Measurements from ENCODE around the gene KDM8. TPM values are rescaled to one million over a fixed set of nuclear protein-coding genes. Genes with fewer than 3 reads are reported as not detected.

KDM8 gene
- total and polyA plus RNA-seq, 4 donors = 4.6 to 198 (median 97.7) TPM

- Histone ChIP-seq H3K4me3 (ENCODE audit: low read depth in 1 of 3, low read length in 3 of 3) (no peak overlapping the region), H3K9me3 (ENCODE audit: control insufficient read depth in 4 of 4, low read length in 3 of 4) (no peaks in the 10 kb centered on the region), H3K36me3 (ENCODE audit: control insufficient read depth in 4 of 4, insufficient read depth in 3 of 4, low read depth in 1 of 4, low read length in 3 of 4) (peaks cover 0 to 2% (median 0%) of the 10 kb centered on the region in 4 donors), H3K9ac (ENCODE audit: low read depth in 1 of 2, low read length in 2 of 2) (no peak overlapping the region), H3K27ac (ENCODE audit: low read depth in 1 of 2, low read length in 2 of 2) (peak overlapping the region; percentile 42 to 76), H3K4me1 (ENCODE audit: control insufficient read depth in 4 of 4, insufficient read depth in 4 of 4, low read length in 3 of 4) (peaks cover 0 to 11% (median 2%) of the 10 kb centered on the region in 4 donors), H3K27me3 (ENCODE audit: control insufficient read depth in 4 of 4, insufficient read depth in 4 of 4, low read length in 3 of 4) (no peaks in the 10 kb centered on the region)
- WGBS = 77% methylated on average over 19 of the region's 19 CpGs
- TF ChIP-seq NR2F2 (IDR thresholded peaks at IDR 0.05) (peak; percentile 45), RXRA (IDR thresholded peaks at IDR 0.05) (no peak), RAD21 (IDR thresholded peaks at IDR 0.05) (no peak), EGR1 (IDR thresholded peaks at IDR 0.05; ENCODE audit: low read depth in 2 of 2) (no peak), HNF4G (IDR thresholded peaks at IDR 0.05) (no peak), ATF3 (IDR thresholded peaks at IDR 0.05) (no peak), REST (IDR thresholded peaks at IDR 0.05) (peak; percentile 49), CTCF (IDR thresholded peaks at IDR 0.05; ENCODE audit: low read depth, low read length, missing input control) (no peak), FOXA1 (IDR thresholded peaks at IDR 0.05) (no peak)
- DNase-seq (ENCODE audit: low spot score) = peak; percentile 23
Observed at GRCh38 chr16:27245276-27246172, 42.2 kb downstream of the KDM8 start.

- Histone ChIP-seq H3K4me3 (ENCODE audit: low read depth in 1 of 3, low read length in 3 of 3) (no peak overlapping the region), H3K9me3 (ENCODE audit: control insufficient read depth in 4 of 4, low read length in 3 of 4) (no peaks in the 10 kb centered on the region), H3K27ac (ENCODE audit: low read depth in 1 of 2, low read length in 2 of 2) (no peak overlapping the region), H3K36me3 (ENCODE audit: control insufficient read depth in 4 of 4, insufficient read depth in 3 of 4, low read depth in 1 of 4, low read length in 3 of 4) (peaks cover 0 to 2% (median 0%) of the 10 kb centered on the region in 4 donors), H3K4me1 (ENCODE audit: control insufficient read depth in 4 of 4, insufficient read depth in 4 of 4, low read length in 3 of 4) (peaks cover 0 to 10% (median 2%) of the 10 kb centered on the region in 4 donors), H3K9ac (ENCODE audit: low read depth in 1 of 2, low read length in 2 of 2) (no peak overlapping the region), H3K27me3 (ENCODE audit: control insufficient read depth in 4 of 4, insufficient read depth in 4 of 4, low read length in 3 of 4) (no peaks in the 10 kb centered on the region)
- no peak for DNase-seq (ENCODE audit: low spot score)
- 80% methylated on average over 4 of the region's 4 CpGs for WGBS
- TF ChIP-seq ZBTB33 (IDR thresholded peaks at IDR 0.05) = no peak
- TF ChIP-seq ATF3 (IDR thresholded peaks at IDR 0.05) = no peak
- TF ChIP-seq HNF4G (IDR thresholded peaks at IDR 0.05) = no peak
- TF ChIP-seq FOXA2 (IDR thresholded peaks at IDR 0.05) = no peak
- no peak for TF ChIP-seq EGR1 (IDR thresholded peaks at IDR 0.05; ENCODE audit: low read depth in 2 of 2)
- TF ChIP-seq TAF1 (conservative IDR thresholded peaks at IDR 0.05) = no peak
- no peak for TF ChIP-seq JUND (IDR thresholded peaks at IDR 0.05)
- no peak for TF ChIP-seq RXRA (IDR thresholded peaks at IDR 0.05)
- no peak for TF ChIP-seq YY1 (IDR thresholded peaks at IDR 0.05)
- TF ChIP-seq HNF4A (conservative IDR thresholded peaks at IDR 0.05) = no peak
- TF ChIP-seq REST (IDR thresholded peaks at IDR 0.05) = no peak
- no peak for TF ChIP-seq RAD21 (IDR thresholded peaks at IDR 0.05)
- TF ChIP-seq MAX (IDR thresholded peaks at IDR 0.05) = no peak
Observed at GRCh38 chr16:27246439-27246838, 43.1 kb downstream of the KDM8 start.
